Pancreas (tissue), 10 donors: Measurements from ENCODE around the gene DHRS2. TPM values are rescaled to one million over a fixed set of nuclear protein-coding genes. Genes with fewer than 3 reads are reported as not detected.

Experiments used
- ATAC-seq, 4 donors: fragments of 200-7000 bp; cut with Tn5 transposase; one replicate each; pipeline versions ENCODE4 v1.8.0 to v1.9.1; 2020; ENCODE audit warnings: mild to moderate bottlenecking in 4 of 4, moderate library complexity in 4 of 4
- DNase-seq, 6 donors: peaks; one replicate each; pipeline ENCODE4 v3.0.0-alpha.2; 2020
- FAIRE-seq: peaks from 2 replicates; lab custom pipeline; 2012; peaks lifted over from hg19 to GRCh38; lab: Jason Lieb, UNC
- H3K27ac ChIP-seq, 4 donors: fragments of 200-600 bp; sonication (generic); 1 replicate in 3 of 4; 2 replicates in 1 of 4; pipeline versions ENCODE4 v1.5.0 to v1.8.0; 2020
- H3K27me3 ChIP-seq, 4 donors: fragments of 200-600 bp; one replicate each; pipeline ENCODE4 v1.8.0; 2021
- H3K36me3 ChIP-seq, 3 donors: fragments of 200-600 bp; sonication (generic) in 1 of 3; one replicate each; pipeline versions ENCODE4 v1.5.0 to v1.8.0; 2020 to 2021
- H3K4me1 ChIP-seq, 3 donors: fragments of 200-600 bp; one replicate each; pipeline ENCODE4 v1.8.0; 2021
- H3K4me3 ChIP-seq, 4 donors: fragments of 200-600 bp; sonication (generic) in 2 of 4; one replicate each; pipeline versions ENCODE4 v1.5.0 to v1.8.0; 2020 to 2021
- H3K9me3 ChIP-seq, 4 donors: fragments of 200-600 bp; one replicate each; pipeline ENCODE4 v1.8.0; 2021
- CTCF ChIP-seq, 4 donors: fragments of 200-600 bp; sonication (generic) in 3 of 4; IDR thresholded peaks; one replicate each; pipeline versions ENCODE4 v1.5.0 to v1.8.0; 2021; ENCODE audit warnings: antibody characterized with exemption in 4 of 4
- WGBS, 2 donors: extraction: QIAGEN DNeasy Blood & Tissue Kit; methylation state at CpG; one replicate each; pipeline ENCODE4 v1.1.7; 2013; 5-methylcytosine and 5-hydroxymethylcytosine counted together
- intact Hi-C, 3 donors: fragments of 100-400 bp; cut with DNase I; formaldehyde crosslinking; loops; one replicate each; pipeline versions ENCODE4 v1.11.1 to v1.14.2; 2022
- polyA plus RNA-seq, 2 donors: library from polyadenylated mRNA; stranded (reverse); fragments of 200-250 nt; gene quantifications; one replicate each; pipeline ENCODE4 v1.2.3, GENCODE V29; 2013
- total RNA-seq, 6 donors: library from RNA; stranded (reverse); fragmentation: NEBNext Ultra II Directional in 4 of 6; extraction: Animal tissue kit (Norgen Biotek cat#: 25700) in 4 of 6; gene quantifications; one replicate each; pipeline versions ENCODE4 v1.2.1 to v1.2.4, GENCODE V29; 2021 to 2023
- donor health status: healthy with polysubstance abuse.
- donor health status: DM: no; HTN: no; CAD: no; lungs with moderate emphysema.
- donor health status: DM: no; HTN: no; CAD: no.
- donor health status: control.
- donor health status: control.
- donor health status: Bipolar disorder and iron deficiency.
- donor health status: DM: yes; HTN: yes; CAD: no.
- donor health status: DM: no; HTN: no; CAD: no.
- donor health status: DM: no; HTN: no; CAD: no.
- donor health status: DM: yes; HTN: yes; CAD: no.

Gene DHRS2
- total and polyA plus RNA-seq, 8 donors: 0.43 to 21.6 (median 4.8) TPM

- intact Hi-C loops: no loop called here
- ATAC-seq: peak in 2 of 4 donors; percentile 37 to 68
Observed at GRCh38 chr14:23641915-23642588, 5.9 kb downstream of the DHRS2 start.

DNA sequence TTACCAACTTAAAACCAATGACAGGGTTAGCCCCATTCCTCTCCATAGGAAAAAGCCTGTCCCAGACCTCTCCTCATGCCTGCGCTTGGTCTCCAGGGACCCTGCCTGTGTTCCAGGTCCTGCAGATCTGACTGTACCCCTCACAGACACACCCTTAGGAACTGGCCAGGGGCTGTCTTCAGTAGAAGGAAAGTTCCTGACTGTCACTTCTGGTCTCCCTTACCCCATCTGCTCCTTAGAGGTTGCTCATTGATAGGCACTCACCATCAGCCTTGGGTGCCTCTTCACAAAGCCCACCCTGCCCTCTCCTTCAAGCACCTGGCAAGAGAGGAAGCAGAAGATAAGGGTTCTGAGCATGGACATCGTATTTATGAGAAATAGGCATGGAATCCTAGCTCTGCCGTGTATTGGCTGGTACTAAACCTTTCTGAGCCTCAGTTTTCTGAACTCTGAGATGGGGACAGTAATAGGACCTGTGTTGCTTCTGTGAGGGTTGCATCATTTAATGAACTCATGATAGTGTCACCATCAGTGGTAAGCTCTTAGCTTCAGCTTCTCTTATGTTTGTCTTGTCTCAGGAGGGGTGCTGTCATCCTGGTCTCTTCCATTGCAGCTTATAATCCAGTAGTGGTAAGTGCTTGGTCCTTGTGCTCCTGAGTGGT is 7.5 kb downstream of the DHRS2 start:
- no peaks in the 10 kb centered on the region for H3K36me3 ChIP-seq
- ATAC-seq: no peak
- no peak for DNase-seq
- FAIRE-seq: no peak
- H3K27ac ChIP-seq: no peak overlapping the region
- no peaks in the 10 kb centered on the region for H3K27me3 ChIP-seq
- no peaks in the 10 kb centered on the region for H3K9me3 ChIP-seq
- intact Hi-C loops: no loop called here
- TF ChIP-seq CTCF (IDR thresholded peaks at IDR 0.05): no peak
- WGBS, 2 donors: 92% methylated on average over 3 of the region's 3 CpGs
- no peaks in the 10 kb centered on the region for H3K4me1 ChIP-seq
- no peak overlapping the region for H3K4me3 ChIP-seq

More at GRCh38 chr14:23641915-23642588, 5.9 kb downstream of the DHRS2 start:
- 65 to 72% methylated on average over 3 of the region's 3 CpGs for WGBS, 2 donors
- DNase-seq (no peak), FAIRE-seq (no peak)
- no peaks in the 10 kb centered on the region for H3K27me3 ChIP-seq
- no peaks in the 10 kb centered on the region for H3K4me1 ChIP-seq
- H3K4me3 ChIP-seq: no peak overlapping the region
- H3K9me3 ChIP-seq: no peaks in the 10 kb centered on the region
- H3K36me3 ChIP-seq: no peaks in the 10 kb centered on the region
- no peak overlapping the region for H3K27ac ChIP-seq
- TF ChIP-seq CTCF (IDR thresholded peaks at IDR 0.05): no peak

DNA sequence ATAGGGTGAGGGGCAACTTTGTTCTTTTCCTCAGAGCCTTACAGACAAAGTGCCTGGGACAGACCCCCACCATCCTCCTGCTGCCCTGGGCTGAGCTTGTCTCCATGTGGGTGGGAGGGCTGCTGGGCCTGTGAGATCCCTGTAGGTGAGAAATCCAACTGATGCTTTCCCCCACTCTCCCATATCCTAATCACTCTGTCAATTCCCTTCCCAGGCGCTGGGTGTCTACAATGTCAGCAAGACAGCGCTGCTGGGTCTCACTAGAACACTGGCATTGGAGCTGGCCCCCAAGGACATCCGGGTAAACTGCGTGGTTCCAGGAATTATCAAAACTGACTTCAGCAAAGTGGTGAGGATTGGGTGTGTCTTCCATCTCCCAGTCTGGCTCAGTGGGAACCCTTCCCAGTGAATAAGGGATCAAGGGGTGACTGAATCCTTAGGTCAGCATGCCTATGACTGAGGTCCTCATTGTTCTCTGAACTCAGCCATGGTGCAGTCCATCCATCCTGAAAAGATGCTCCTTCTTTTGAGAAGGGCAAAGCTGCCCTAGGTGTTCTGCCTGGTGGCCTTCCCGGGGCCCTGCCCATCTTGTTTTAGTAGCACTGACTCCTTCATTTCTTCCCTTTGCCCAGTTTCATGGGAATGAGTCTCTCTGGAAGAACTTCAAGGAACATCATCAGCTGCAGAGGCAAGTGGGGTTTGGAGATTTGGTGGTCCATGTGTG is 8.2 kb downstream of the DHRS2 start:
- WGBS, 2 donors: 93 to 100% methylated on average over 5 of the region's 5 CpGs
- intact Hi-C loops: no loop called here

GRCh38 chr14:23644919-23645336 is 8.8 kb downstream of the DHRS2 start:
- intact Hi-C loops: no loop called here
- DNase-seq: no peak
- WGBS, 2 donors: 90 to 92% methylated on average over 8 of the region's 8 CpGs

More for the DNA sequence above, 8.2 kb downstream of the DHRS2 start:
- no peaks in the 10 kb centered on the region for H3K9me3 ChIP-seq
- no peak overlapping the region for H3K4me3 ChIP-seq
- H3K36me3 ChIP-seq: no peaks in the 10 kb centered on the region
- no peak for DNase-seq
- FAIRE-seq: no peak
- H3K27me3 ChIP-seq: no peaks in the 10 kb centered on the region
- H3K4me1 ChIP-seq: no peaks in the 10 kb centered on the region
- ATAC-seq: no peak
- no peak overlapping the region for H3K27ac ChIP-seq
- TF ChIP-seq CTCF (IDR thresholded peaks at IDR 0.05): no peak

More at GRCh38 chr14:23644919-23645336, 8.8 kb downstream of the DHRS2 start:
- FAIRE-seq (no peak), ATAC-seq (no peak)
- H3K4me1 ChIP-seq: no peaks in the 10 kb centered on the region
- H3K27ac ChIP-seq: no peak overlapping the region
- no peaks in the 10 kb centered on the region for H3K36me3 ChIP-seq
- H3K4me3 ChIP-seq: no peak overlapping the region
- H3K9me3 ChIP-seq: no peaks in the 10 kb centered on the region
- H3K27me3 ChIP-seq: no peaks in the 10 kb centered on the region
- TF ChIP-seq CTCF (IDR thresholded peaks at IDR 0.05): no peak
